GM23338 (cell line): Measurements from ENCODE around the gene TNFSF8. TPM values are rescaled to one million over a fixed set of nuclear protein-coding genes. Genes with fewer than 3 reads are reported as not detected.

ENCODE experiments used
- ATAC-seq: fragments of 200-7000 bp; cut with Tn5 transposase; 3 replicates; pipeline ENCODE4 v1.9.1; 2020
- DNase-seq: peaks from one replicate; pipeline ENCODE4 v3.0.0-alpha.2; 2015; ENCODE audit warnings: low spot score
- H2AFZ ChIP-seq: fragments of 200-600 bp; sonication (generic); 2 replicates; pipeline ENCODE4 v1.8.0; 2016; ENCODE audit warnings: antibody characterized with exemption, mild to moderate bottlenecking, moderate library complexity
- H3F3A ChIP-seq: fragments of 200-600 bp; sonication (generic); replicated peaks from 2 replicates; pipeline ENCODE4 v1.8.0; 2017; ENCODE audit warnings: antibody characterized with exemption, mixed run types, low read depth
- H3K27ac ChIP-seq: fragments of 200-600 bp; sonication (generic); 2 replicates; pipeline ENCODE4 v1.6.1; 2016; ENCODE audit warnings: low read depth
- H3K27me3 ChIP-seq: fragments of 200-600 bp; sonication (generic); 2 replicates; pipeline ENCODE4 v1.8.0; 2016; ENCODE audit warnings: mild to moderate bottlenecking, mixed run types, moderate library complexity; ENCODE audit not compliant: insufficient read depth
- H3K36me3 ChIP-seq: fragments of 200-600 bp; sonication (generic); 2 replicates; pipeline ENCODE4 v1.8.0; 2016; ENCODE audit warnings: mild to moderate bottlenecking; ENCODE audit not compliant: insufficient read depth
- H3K4me1 ChIP-seq: fragments of 200-600 bp; sonication (generic); 2 replicates; pipeline ENCODE4 v1.8.0; 2016; ENCODE audit warnings: mild to moderate bottlenecking, moderate library complexity; ENCODE audit not compliant: insufficient read depth
- H3K4me2 ChIP-seq: fragments of 200-600 bp; sonication (generic); 2 replicates; pipeline ENCODE4 v1.7.1; 2017; ENCODE audit warnings: mixed run types
- H3K4me3 ChIP-seq: fragments of 200-600 bp; sonication (generic); 2 replicates; pipeline ENCODE4 v1.6.1; 2016; ENCODE audit warnings: mixed run types
- H3K79me2 ChIP-seq: fragments of 200-600 bp; sonication (generic); replicated peaks from 2 replicates; pipeline ENCODE4 v1.8.0; 2017; ENCODE audit warnings: mild to moderate bottlenecking; ENCODE audit not compliant: insufficient read depth
- H3K9me2 ChIP-seq: fragments of 200-600 bp; sonication (generic); 2 replicates; pipeline ENCODE4 v1.8.0; 2017; ENCODE audit not compliant: insufficient read depth
- H4K20me1 ChIP-seq: fragments of 200-600 bp; sonication (generic); replicated peaks from 2 replicates; pipeline ENCODE4 v1.8.0; 2017; ENCODE audit warnings: mild to moderate bottlenecking; ENCODE audit not compliant: insufficient read depth
- H3K27ac Mint-ChIP-seq: 2 replicates; pipeline ENCODE4 v1.8.0; 2020; ENCODE audit warnings: inconsistent platforms, mild to moderate bottlenecking, moderate library complexity, mixed read lengths
- H3K27me3 Mint-ChIP-seq: 3 replicates; pipeline ENCODE4 v1.8.0; 2022; ENCODE audit warnings: low read depth, mild to moderate bottlenecking, moderate library complexity, mixed read lengths, inconsistent platforms; ENCODE audit not compliant: insufficient read depth, poor library complexity
- H3K36me3 Mint-ChIP-seq: 3 replicates; pipeline ENCODE4 v1.8.0; 2021; ENCODE audit warnings: low read depth, mild to moderate bottlenecking, inconsistent platforms, moderate library complexity, mixed read lengths
- H3K4me1 Mint-ChIP-seq: 3 replicates; pipeline ENCODE4 v1.8.0; 2020; ENCODE audit warnings: mild to moderate bottlenecking, inconsistent platforms, mixed read lengths
- H3K4me3 Mint-ChIP-seq: 3 replicates; pipeline ENCODE4 v1.8.0; 2021; ENCODE audit warnings: moderate library complexity, mild to moderate bottlenecking, inconsistent platforms, mixed read lengths
- H3K9me3 Mint-ChIP-seq: 3 replicates; pipeline ENCODE4 v1.8.0; 2020; ENCODE audit warnings: moderate library complexity, mild to moderate bottlenecking, inconsistent platforms, mixed read lengths
- CREB1 ChIP-seq: fragments of 250-450 bp; sonication (Bioruptor Pico); IDR thresholded peaks from 2 replicates; pipeline ENCODE4 v1.5.0; 2020; ENCODE audit warnings: low read depth, mild to moderate bottlenecking, moderate library complexity
- ETS1 ChIP-seq: IDR thresholded peaks from 2 replicates; pipeline ENCODE4 v1.6.1; 2016; ENCODE audit warnings: antibody characterized with exemption
- EZH2 ChIP-seq: fragments of 200-600 bp; sonication (generic); IDR thresholded peaks from one replicate; pipeline ENCODE4 v1.8.0; 2017; ENCODE audit warnings: antibody characterized with exemption, mild to moderate bottlenecking, low read depth; ENCODE audit not compliant: unreplicated experiment
- JUNB ChIP-seq: IDR thresholded peaks from one replicate; pipeline ENCODE4 v1.6.1; 2016; ENCODE audit warnings: antibody characterized with exemption; ENCODE audit not compliant: unreplicated experiment
- NANOG ChIP-seq: IDR thresholded peaks from 2 replicates; pipeline ENCODE4 v1.6.1; 2016; ENCODE audit warnings: antibody characterized with exemption, borderline replicate concordance
- POLR2AphosphoS5 ChIP-seq: IDR thresholded peaks from 2 replicates; pipeline ENCODE4 v1.6.1; 2016; ENCODE audit warnings: antibody characterized with exemption, low read depth
- ZNF114 ChIP-seq: fragments of 250-450 bp; sonication (Bioruptor Pico); IDR thresholded peaks from 2 replicates; pipeline ENCODE4 v1.5.0; 2020; ENCODE audit warnings: mild to moderate bottlenecking, moderate library complexity
- ZNF331 ChIP-seq: fragments of 250-450 bp; sonication (Bioruptor Pico); IDR thresholded peaks from 2 replicates; pipeline ENCODE4 v1.5.0; 2020; ENCODE audit warnings: low read depth, mild to moderate bottlenecking, moderate library complexity
- ZNF462 ChIP-seq: fragments of 250-450 bp; sonication (Bioruptor Pico); IDR thresholded peaks from 2 replicates; pipeline ENCODE4 v1.5.0; 2020; ENCODE audit warnings: mild to moderate bottlenecking, moderate library complexity
- polyA plus RNA-seq: library from polyadenylated mRNA; unstranded; fragments of >200 nt; fragmentation: Nextera tagmentation; extraction: Ambion mirVana; gene quantifications from 2 replicates; pipeline ENCODE4 v1.2.1, GENCODE V29; 2016
- total RNA-seq: library from RNA; depleted of rRNA; stranded (reverse); fragments of >200 nt; shearing (Covaris generic); gene quantifications from 2 replicates; pipeline ENCODE4 v1.2.3, GENCODE V29; 2014

TNFSF8 gene
- total and polyA plus RNA-seq, 2 experiments from 2014 or later, result not detected

- Mint-ChIP-seq H3K27ac (no peak overlapping the region), H3K4me3 (no peak overlapping the region), H3K36me3 (no peaks in the 10 kb centered on the region), H3K9me3 (no peaks in the 10 kb centered on the region), H3K27me3 (peaks cover 74% of the 10 kb centered on the region), H3K4me1 (no peaks in the 10 kb centered on the region)
- no peak overlapping the region for H3K4me3 ChIP-seq
- DNase-seq, result no peak
- H3K27ac ChIP-seq, result no peak overlapping the region
- no peaks in the 10 kb centered on the region for H3K79me2 ChIP-seq
- no peaks in the 10 kb centered on the region for H3K9me2 ChIP-seq
- H3F3A ChIP-seq, result no peaks in the 10 kb centered on the region
- TF ChIP-seq NANOG (no peak), ZNF462 (CRISPR knock-in tag) (no peak), EZH2 (no peak), ZNF331 (CRISPR knock-in tag) (no peak), ETS1 (no peak), JUNB (no peak), POLR2AphosphoS5 (no peak), ZNF114 (CRISPR knock-in tag) (no peak), CREB1 (CRISPR knock-in tag) (no peak)
- H3K36me3 ChIP-seq, result no peaks in the 10 kb centered on the region
- peaks cover 4% of the 10 kb centered on the region for H4K20me1 ChIP-seq
- peaks cover 98% of the 10 kb centered on the region for H3K27me3 ChIP-seq
- H2AFZ ChIP-seq, result no peak overlapping the region
- 0 out of 2 replicates have a peak, but pooled peaks cover 7% of the 10 kb centered on the region for H3K4me1 ChIP-seq
- H3K4me2 ChIP-seq, result no peak overlapping the region
- no peak for ATAC-seq
Observed at GRCh38 chr9:114932502-114932901, 2.1 kb upstream of the TNFSF8 start.
